Measurements from ENCODE around the gene U2AF1L4.
"Not testable (repeated sequence)": the region's sequence is repeated elsewhere in the genome, so short reads cannot be mapped to it uniquely, and the experiment has no call there.

The U2AF1L4 gene

GRCh38 chr19:35725216-35725861 is 19.9 kb downstream of the U2AF1L4 start:
- no peak for DNase-seq (ENCODE audit: low read depth)

- no peak for DNase-seq (ENCODE audit: low read depth)
These were observed 20.7 kb downstream of the U2AF1L4 start for GRCh38 chr19:35724560-35724959.

DNA sequence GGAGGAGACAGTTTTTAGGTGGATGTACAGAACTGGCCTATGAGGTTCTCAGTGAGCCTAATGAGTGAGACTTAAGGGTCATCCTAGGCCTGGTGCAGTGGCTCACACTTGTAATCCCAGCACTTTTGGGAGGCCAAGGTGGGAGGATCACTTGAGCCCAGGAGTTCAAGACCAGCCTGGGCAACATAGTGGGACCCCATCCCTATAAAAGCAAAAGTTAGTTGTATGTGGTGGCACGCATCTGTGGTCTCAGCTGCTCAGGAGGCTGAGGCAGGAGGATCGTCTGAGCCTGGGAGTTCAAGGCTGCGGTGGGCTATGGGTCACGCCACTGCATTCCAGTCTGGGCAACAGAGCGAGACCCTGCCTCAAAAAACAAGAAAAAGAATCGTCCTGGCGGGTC is 21.1 kb downstream of the U2AF1L4 start:
- DNase-seq (ENCODE audit: low read depth), result not testable (repeated sequence)

- DNase-seq (ENCODE audit: low read depth), result no peak
These were observed 21.5 kb downstream of the U2AF1L4 start for GRCh38 chr19:35723671-35724070.

DNA sequence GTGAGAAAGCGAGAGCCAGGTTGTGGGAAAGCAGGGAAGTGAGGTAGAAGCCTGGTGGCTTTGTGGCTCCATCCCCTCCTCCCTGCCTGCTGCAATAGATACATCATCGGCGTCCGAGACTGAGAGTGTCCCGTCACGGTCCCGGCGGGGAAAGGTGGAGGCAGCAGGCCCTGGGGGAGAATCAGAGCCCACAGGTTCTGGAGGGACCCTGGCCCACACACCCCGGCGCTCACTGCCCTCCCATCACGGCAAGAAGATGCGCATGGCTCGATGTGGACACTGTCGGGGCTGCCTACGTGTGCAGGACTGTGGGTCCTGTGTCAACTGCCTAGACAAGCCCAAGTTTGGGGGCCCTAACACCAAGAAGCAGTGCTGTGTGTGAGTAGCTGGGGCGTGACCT is 22.3 kb downstream of the U2AF1L4 start:
- DNase-seq (ENCODE audit: low read depth), result no peak

GRCh38 chr19:35722461-35722860 is 22.8 kb downstream of the U2AF1L4 start:
- no peak for DNase-seq (ENCODE audit: low read depth)

DNA sequence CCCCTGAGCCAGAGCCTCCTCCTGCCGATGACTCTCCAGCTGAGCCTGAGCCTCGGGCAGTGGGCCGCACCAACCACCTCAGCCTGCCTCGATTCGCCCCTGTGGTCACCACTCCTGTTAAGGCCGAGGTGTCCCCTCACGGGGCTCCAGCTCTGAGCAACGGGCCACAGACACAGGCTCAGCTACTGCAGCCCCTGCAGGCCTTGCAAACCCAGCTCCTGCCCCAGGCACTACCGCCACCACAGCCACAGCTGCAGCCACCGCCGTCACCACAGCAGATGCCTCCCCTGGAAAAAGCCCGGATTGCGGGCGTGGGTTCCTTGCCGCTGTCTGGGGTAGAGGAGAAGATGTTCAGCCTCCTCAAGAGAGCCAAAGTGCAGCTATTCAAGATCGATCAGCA is 23.8 kb downstream of the U2AF1L4 start:
- DNase-seq (ENCODE audit: low read depth), result no peak

DNA sequence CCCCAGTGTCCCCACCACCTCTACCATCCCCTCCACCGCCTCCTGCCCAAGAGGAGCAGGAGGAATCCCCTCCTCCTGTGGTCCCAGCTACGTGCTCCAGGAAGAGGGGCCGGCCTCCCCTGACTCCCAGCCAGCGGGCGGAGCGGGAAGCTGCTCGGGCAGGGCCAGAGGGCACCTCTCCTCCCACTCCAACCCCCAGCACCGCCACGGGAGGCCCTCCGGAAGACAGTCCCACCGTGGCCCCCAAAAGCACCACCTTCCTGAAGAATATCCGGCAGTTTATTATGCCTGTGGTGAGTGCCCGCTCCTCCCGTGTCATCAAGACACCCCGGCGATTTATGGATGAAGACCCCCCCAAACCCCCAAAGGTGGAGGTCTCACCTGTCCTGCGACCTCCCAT is 24.6 kb downstream of the U2AF1L4 start:
- no peak for DNase-seq (ENCODE audit: low read depth)

- DNase-seq (ENCODE audit: low read depth), result no peak
These were observed 25.1 kb downstream of the U2AF1L4 start for GRCh38 chr19:35720163-35720524.

- DNase-seq (ENCODE audit: low read depth), result no peak
These were observed 25.6 kb downstream of the U2AF1L4 start for GRCh38 chr19:35719402-35720162.

DNA sequence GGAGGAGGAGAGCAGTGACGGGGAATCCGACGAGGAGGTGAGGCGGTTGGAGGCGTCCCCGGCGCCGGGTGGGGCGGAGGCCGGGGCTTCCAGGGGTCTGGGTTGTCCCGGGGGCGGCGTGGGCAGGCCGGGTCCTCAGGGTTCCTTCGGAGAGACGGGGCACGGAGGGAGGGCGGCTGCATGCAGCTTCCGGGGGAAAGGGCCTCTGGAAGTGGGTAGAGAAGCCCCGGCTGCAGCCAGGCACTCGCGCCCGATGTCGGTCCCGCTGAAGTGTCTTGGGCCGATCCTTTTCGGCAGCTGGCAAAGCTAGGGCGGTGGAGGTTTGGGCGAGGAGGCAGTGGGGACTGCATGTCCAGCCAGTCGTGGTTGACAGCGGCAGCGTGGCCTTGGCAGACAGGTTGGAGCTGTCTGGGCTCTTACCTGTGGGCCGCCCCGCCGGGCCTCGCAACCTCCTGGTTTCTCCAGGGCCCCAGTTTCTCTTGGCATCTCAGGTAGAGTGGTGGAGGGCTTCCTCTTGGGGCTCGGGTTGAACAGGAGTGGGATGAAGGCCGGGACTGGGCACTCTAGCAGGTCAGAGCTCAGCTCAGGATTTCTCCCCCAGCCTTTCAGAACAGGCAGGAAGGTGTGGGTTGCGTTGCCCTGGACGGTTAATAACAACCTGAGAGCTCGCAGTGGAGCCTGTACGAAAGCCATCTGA is 26.7 kb downstream of the U2AF1L4 start:
- peak; percentile 39 for DNase-seq (ENCODE audit: low read depth)

GRCh38 chr19:35717665-35718344 is 27.4 kb downstream of the U2AF1L4 start, which contains the start of gene KMT2B:
Gene KMT2B (plus strand): TSS chr19:35718003. CDS start chr19:35718019, 16 bp downstream.
- no peak for DNase-seq (ENCODE audit: low read depth)

- peak; percentile 94 for DNase-seq (ENCODE audit: low read depth)
These were observed 28.2 kb downstream of the U2AF1L4 start for GRCh38 chr19:35716801-35717664.

- DNase-seq (ENCODE audit: low read depth), result no peak
These were observed 29.0 kb downstream of the U2AF1L4 start for GRCh38 chr19:35715981-35716800.

DNA sequence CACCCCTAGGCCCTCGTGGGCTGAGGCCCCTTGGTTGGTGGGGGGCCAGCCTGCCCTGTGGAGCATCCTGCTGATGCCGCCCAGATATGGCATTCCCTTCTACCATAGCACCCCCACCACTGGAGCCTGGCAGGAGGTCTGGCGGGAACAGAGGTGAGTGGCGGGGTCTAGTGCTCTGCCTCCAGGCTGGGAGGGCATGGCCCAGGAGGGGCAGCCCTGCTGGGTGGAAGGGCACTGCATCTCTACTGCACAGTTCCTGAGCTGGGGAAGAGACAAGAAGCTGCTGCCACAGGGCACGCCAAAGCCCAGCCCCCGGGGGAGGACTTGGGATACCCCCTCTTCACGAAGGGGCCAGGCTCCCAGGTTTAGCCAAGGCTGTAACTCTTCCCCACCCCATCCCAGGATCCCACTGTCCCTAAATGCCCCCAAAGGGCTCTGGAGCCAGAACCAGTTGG is 29.8 kb downstream of the U2AF1L4 start:
- no peak for DNase-seq (ENCODE audit: low read depth)

DNA sequence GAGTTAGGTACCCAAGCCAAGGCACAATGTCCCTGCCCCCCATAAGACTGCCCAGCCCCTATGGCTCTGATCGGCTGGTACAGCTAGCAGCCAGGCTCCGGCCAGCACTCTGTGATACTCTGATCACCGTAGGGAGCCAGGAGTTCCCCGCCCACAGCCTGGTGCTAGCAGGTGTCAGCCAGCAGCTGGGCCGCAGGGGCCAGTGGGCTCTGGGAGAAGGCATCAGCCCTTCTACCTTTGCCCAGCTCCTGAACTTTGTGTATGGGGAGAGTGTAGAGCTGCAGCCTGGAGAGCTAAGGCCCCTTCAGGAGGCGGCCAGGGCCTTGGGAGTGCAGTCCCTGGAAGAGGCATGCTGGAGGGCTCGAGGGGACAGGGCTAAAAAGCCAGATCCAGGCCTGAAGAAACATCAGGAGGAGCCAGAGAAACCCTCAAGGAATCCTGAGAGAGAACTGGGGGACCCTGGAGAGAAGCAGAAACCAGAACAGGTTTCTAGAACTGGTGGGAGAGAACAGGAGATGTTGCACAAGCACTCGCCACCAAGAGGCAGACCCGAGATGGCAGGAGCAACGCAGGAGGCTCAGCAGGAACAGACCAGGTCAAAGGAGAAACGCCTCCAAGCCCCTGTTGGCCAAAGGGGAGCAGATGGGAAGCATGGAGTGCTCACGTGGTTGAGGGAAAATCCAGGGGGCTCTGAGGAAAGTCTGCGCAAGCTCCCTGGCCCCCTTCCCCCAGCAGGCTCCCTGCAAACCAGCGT is 30.4 kb downstream of the U2AF1L4 start:
- no peak for DNase-seq (ENCODE audit: low read depth)

- DNase-seq (ENCODE audit: low read depth), result no peak
These were observed 31.2 kb downstream of the U2AF1L4 start for GRCh38 chr19:35713904-35714495.

GRCh38 chr19:35713506-35713850 is 31.7 kb downstream of the U2AF1L4 start:
- DNase-seq (ENCODE audit: low read depth), result no peak
